HG02840 (cell line): Measurements from ENCODE around the gene FOSB.

Source experiments
- ATAC-seq: cut with Tn5 transposase; IDR thresholded peaks from one replicate; pipeline ENCODE4 v1.9.1; 2021; ENCODE audit warnings: mild to moderate bottlenecking, moderate library complexity, moderate number of reproducible peaks; ENCODE audit not compliant: unreplicated experiment, low FRiP score

Gene FOSB

DNA sequence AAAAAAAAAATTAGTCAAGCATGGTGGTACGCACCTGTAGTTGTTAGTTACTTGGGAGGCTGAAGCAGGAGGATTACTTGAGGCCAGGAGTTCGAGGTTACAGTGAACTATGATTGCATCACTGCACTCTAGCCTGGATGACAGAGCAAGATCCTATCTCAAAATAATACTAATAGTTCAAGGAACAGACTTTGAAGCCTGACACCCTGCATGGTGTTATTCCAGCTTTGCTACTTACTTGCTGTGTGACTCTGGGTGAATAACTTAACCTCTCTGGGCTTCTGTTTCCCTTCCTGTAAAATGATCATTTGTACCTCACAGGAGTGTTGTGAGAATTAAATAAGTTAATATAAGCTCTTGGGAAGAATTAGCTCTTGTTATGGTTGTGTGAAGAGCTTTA, 3.5 kb upstream of the FOSB start:
- no peak for ATAC-seq

DNA sequence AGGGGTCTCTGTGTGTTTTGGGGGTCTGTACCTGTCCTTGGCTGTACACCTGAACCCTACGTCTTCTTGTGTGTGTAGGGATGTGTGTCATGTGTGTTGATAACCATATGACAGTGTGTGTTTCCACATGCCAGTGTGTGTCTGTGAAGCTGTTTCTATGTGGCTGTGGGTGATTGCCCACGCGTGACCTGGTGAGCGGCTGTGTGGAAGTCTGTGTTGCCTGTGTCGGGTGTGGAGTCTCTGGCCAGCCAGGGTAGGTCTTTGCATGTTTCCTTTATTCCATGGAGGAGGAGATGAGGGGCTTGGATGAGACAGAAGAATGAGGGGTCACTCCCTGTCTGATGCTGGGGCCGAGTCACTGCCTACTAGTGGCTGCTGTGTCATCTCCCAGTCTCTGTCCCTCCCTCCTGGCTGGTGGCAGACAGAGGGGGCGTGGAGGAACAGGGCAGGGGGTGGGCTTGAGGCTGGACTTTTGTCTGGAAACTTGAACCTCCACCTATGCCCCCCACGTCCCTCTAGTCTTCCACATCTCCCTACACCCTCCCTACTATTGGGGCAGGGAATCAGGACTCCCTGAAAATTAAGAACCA, 2.8 kb upstream of the FOSB start:
- ATAC-seq, result no peak

DNA sequence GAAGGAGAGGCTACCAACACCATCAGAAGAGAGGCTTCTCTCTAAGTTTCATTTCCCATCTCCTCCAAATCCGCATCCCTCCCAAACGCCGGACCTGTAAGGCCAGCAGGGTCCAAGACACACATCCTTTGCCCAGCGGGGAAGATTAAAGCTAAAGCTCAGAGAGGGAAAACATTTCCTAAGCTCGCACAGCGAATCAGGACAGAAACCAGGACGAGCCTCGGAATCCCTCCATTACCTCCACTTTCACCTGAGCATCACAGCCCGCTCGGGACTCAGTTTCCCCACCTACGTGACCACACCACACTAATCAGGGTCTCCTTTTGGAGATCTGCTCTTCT, 711 bp upstream of the FOSB start:
- no peak for ATAC-seq

DNA sequence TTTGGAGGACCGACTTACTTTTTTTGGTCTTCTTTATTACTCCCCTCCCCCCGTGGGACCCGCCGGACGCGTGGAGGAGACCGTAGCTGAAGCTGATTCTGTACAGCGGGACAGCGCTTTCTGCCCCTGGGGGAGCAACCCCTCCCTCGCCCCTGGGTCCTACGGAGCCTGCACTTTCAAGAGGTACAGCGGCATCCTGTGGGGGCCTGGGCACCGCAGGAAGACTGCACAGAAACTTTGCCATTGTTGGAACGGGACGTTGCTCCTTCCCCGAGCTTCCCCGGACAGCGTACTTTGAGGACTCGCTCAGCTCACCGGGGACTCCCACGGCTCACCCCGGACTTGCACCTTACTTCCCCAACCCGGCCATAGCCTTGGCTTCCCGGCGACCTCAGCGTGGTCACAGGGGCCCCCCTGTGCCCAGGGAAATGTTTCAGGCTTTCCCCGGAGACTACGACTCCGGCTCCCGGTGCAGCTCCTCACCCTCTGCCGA, 409 bp downstream of the FOSB start:
- no peak for ATAC-seq

DNA sequence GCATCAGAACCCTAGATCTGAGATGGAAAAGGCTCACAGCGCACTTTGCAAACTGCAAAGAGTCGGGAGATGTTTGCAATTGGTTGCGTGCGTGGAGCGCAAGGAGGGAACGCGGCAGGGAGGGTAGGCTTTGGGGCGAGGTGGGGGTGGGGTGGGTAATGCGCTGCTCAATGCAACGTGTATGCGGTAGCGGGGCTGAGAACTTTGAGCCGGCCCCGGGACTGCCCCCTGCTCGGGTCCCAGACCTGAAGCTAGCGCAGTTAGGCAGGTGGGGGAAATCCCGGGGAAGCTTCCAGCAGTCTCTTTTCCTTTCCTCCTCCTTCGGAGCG, 971 bp downstream of the FOSB start:
- peak; percentile 23 for ATAC-seq

DNA sequence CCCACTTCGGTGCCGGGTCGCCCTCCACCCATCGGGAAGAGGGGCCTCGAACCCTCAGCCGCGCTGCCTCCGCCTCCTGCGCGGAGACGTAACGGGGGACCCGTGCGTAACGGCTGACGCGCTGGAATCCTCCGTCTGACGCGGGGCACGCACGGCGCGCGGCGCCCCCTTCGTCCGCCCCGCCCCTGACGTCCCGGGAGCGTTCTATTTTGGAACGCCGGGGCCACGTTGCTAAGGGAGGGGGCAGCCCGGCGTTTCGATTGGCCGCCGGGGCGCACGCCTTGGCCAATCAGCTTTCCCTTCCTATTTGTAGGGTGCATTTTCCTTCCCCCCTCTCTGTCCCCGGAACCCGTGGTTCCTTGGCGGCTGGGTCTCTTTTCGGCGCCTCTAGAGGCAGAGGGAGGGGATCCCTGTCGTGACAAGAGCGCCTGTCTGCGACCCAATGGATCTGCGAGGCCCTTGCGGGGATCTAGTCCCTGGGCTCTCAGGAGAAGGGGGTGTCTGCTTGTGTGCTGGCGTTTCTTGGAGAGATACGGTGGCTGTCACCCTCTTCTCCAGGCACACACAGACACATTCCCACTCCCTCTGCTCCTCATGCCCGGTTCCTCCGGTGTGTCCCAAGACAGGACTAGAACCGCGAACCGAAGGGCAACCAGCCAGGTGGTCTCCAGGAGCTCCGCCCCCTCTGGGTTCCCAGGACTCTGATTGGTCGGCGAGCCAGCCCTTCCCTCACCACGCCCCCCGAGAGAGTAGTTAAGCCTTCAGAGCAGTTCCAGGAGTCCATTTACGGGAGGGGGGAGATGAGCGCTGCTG, 1.5 kb downstream of the FOSB start:
- peak; percentile 56 for ATAC-seq

DNA sequence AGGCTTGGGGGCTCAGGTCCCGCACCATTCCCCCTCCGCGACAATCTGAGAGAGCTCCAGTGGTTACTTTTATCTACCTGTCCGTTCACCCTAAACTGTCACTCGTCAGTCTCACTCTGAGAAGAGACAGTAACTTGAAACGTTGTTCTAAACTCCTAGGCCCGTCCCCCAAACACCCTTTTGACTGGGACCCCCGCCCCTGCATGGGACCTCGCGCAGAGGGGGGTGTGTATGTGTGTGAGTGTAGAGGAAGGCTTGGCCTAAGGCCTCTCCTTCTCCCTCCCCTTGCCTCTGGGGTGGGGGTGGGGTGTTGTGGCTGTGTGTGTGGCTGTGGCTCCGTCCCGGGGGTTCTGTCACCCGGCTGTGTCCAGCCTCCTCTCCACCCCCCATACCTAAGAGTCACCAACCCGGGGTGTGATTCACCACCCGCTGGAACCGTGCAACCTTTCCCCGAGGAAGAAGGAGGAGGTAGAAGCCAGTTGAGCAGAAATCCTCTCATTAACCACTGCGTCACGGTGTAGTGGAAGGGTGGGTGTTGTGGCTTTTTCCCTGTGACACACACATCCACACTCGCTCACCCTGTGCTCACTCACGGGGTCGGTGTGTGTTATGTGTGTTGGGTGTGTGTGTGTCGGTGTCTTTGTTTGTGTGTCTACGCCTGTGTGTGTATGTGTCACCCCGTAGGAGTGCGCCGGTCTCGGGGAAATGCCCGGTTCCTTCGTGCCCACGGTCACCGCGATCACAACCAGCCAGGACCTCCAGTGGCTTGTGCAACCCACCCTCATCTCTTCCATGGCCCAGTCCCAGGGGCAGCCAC, 2.4 kb downstream of the FOSB start:
- no peak for ATAC-seq

DNA sequence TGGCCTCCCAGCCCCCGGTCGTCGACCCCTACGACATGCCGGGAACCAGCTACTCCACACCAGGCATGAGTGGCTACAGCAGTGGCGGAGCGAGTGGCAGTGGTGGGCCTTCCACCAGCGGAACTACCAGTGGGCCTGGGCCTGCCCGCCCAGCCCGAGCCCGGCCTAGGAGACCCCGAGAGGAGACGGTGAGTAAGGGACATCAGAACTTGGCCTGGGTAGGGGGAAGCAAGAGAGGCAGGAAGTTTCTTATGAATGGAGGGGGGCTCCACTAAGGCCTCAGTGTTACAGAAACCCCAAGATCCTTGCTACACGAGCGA, 2.9 kb downstream of the FOSB start:
- no peak for ATAC-seq

DNA sequence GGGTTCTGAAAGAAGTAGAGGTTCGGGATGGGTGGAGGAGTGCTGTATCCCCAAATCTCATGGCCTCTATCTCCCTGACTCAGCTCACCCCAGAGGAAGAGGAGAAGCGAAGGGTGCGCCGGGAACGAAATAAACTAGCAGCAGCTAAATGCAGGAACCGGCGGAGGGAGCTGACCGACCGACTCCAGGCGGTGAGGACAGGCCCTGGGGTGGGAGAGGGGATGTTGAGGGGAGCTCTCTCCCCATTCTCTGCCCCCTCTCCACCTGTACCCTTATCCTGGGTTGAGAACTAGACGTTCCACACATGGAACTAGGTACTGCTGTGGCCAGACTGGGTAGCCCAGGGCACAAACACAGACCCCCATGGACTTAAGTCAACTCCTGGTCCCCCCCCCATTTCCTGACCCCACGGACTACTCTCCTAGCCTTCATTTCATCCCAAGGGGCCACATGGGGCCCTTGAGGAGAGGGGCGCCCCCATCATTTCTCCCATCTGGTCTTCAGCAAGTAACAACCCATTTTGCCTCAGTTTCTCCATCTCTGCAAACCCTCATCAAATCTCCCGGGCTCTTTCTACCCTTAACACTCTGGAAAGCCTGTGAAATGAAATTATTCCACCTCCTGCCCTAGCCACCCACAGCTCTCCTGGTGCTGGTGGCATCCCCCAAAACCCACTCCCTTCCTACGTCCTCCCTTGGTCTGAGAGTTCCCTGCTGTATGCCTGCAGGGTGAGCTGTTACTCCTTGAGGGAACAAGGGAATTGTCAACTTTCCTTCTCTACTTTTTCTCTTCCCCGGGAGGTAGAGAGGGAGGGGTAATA, 3.5 kb downstream of the FOSB start:
- ATAC-seq, result no peak

DNA sequence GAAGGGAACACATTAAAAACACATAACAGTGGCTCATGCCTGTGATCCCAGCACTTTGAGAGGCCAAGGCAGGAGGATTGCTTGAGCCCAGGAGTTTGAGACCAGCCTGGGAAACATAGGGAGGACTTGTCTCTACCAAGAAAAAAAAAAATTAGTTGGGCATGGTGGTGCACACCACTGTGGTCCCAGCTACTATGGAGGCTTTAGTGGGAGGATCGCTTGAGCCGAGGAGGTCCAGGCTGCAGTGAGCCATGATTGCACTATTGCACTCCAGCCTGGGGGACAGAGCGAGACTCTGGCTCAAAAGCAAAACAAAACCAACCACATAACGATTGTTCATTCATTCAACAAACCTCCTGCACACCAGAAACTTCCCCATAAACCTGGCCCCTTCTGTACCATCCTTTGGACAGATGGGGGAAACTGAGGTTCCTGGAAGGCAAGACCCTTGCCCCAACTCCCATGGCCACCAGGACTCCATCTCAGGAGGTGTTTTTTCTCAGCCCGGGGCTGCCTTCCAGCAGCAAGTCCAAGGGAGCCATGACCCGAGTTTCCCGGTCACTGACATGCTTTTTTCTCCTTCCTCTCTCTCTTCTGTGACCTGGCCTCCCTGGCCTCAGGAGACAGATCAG, 4.3 kb downstream of the FOSB start:
- ATAC-seq, result no peak

DNA sequence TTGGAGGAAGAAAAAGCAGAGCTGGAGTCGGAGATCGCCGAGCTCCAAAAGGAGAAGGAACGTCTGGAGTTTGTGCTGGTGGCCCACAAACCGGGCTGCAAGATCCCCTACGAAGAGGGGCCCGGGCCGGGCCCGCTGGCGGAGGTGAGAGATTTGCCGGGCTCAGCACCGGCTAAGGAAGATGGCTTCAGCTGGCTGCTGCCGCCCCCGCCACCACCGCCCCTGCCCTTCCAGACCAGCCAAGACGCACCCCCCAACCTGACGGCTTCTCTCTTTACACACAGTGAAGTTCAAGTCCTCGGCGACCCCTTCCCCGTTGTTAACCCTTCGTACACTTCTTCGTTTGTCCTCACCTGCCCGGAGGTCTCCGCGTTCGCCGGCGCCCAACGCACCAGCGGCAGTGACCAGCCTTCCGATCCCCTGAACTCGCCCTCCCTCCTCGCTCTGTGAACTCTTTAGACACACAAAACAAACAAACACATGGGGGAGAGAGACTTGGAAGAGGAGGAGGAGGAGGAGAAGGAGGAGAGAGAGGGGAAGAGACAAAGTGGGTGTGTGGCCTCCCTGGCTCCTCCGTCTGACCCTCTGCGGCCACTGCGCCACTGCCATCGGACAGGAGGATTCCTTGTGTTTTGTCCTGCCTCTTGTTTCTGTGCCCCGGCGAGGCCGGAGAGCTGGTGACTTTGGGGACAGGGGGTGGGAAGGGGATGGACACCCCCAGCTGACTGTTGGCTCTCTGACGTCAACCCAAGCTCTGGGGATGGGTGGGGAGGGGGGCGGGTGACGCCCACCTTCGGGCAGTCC, 5.0 kb downstream of the FOSB start:
- ATAC-seq, result no peak

DNA sequence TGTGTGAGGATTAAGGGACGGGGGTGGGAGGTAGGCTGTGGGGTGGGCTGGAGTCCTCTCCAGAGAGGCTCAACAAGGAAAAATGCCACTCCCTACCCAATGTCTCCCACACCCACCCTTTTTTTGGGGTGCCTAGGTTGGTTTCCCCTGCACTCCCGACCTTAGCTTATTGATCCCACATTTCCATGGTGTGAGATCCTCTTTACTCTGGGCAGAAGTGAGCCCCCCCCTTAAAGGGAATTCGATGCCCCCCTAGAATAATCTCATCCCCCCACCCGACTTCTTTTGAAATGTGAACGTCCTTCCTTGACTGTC, 5.5 kb downstream of the FOSB start:
- no peak for ATAC-seq

DNA sequence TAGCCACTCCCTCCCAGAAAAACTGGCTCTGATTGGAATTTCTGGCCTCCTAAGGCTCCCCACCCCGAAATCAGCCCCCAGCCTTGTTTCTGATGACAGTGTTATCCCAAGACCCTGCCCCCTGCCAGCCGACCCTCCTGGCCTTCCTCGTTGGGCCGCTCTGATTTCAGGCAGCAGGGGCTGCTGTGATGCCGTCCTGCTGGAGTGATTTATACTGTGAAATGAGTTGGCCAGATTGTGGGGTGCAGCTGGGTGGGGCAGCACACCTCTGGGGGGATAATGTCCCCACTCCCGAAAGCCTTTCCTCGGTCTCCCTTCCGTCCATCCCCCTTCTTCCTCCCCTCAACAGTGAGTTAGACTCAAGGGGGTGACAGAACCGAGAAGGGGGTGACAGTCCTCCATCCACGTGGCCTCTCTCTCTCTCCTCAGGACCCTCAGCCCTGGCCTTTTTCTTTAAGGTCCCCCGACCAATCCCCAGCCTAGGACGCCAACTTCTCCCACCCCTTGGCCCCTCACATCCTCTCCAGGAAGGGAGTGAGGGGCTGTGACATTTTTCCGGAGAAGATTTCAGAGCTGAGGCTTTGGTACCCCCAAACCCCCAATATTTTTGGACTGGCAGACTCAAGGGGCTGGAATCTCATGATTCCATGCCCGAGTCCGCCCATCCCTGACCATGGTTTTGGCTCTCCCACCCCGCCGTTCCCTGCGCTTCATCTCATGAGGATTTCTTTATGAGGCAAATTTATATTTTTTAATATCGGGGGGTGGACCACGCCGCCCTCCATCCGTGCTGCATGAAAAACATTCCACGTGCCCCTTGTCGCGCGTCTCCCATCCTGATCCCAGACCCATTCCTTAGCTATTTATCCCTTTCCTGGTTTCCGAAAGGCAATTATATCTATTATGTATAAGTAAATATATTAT, 6.1 kb downstream of the FOSB start:
- ATAC-seq, result no peak

DNA sequence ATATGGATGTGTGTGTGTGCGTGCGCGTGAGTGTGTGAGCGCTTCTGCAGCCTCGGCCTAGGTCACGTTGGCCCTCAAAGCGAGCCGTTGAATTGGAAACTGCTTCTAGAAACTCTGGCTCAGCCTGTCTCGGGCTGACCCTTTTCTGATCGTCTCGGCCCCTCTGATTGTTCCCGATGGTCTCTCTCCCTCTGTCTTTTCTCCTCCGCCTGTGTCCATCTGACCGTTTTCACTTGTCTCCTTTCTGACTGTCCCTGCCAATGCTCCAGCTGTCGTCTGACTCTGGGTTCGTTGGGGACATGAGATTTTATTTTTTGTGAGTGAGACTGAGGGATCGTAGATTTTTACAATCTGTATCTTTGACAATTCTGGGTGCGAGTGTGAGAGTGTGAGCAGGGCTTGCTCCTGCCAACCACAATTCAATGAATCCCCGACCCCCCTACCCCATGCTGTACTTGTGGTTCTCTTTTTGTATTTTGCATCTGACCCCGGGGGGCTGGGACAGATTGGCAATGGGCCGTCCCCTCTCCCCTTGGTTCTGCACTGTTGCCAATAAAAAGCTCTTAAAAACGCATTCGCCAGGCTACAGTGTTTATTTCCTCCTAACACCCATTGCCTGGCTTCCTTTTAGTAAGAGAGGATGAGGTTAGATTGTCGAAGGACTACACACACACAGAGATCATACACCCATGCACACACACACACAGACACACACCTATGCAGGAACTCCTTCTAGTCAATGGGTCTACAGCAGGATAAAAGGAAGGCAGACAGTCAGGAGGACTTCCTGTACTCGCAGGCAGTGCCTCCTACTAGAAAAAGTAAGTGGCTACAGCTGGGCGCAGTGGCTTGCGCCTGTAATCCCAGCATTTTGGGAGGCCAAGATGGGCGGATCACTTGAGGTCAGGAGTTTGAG, 7.1 kb downstream of the FOSB start:
- no peak for ATAC-seq

DNA sequence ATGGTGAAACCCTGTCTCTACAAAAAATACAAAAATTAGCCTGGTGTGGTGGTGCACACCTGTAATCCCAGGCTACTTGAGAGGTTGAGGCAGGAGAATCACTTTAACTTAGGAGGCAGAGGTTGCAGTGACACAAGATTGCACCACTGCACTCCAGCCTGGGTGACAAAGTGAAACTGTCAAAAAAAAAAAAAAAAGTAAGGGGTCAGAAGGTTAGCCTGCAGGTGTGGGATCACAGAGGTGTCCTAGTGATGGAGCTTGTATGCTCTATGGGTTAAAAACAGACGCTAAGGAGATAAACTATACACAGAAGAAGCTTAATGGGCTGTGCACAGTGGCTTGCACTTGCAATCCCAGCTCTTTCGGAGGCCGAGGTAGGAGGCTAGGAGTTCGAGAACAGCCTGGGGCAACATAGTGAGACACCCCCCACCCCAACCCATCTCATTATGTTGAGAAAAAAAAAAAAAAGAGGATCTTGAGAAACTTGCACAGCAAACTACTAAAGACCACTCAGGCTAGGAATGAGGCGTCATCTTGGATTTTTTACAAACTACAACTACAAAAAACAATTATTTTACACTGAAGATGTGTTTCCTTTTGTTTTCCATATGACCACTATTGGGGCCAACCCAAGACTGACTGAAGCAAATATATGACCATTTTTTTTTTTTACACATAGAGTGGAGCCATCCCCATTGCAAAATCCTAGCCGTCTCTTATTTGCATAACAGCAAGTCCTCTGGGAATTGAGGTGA, 7.9 kb downstream of the FOSB start:
- ATAC-seq, result no peak

DNA sequence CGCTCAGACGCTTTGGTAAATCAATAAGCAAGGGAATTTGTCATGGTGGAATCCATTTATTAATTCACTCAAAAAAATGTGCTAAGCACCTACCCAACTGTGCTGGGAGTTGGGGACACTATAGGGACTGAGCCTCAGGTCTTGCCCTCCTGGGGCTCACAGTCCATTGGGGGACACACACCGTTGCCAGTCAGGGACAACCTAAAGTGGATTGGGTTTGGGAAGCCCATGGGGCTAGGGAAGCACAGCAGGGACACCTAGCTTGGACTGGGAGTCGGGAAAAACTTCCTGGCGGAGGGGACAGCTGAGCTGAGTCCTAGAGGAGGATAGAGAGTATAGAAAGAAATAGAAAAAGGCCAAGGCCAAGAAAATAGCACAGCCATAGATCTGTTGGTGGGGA, 8.5 kb downstream of the FOSB start:
- ATAC-seq, result no peak

DNA sequence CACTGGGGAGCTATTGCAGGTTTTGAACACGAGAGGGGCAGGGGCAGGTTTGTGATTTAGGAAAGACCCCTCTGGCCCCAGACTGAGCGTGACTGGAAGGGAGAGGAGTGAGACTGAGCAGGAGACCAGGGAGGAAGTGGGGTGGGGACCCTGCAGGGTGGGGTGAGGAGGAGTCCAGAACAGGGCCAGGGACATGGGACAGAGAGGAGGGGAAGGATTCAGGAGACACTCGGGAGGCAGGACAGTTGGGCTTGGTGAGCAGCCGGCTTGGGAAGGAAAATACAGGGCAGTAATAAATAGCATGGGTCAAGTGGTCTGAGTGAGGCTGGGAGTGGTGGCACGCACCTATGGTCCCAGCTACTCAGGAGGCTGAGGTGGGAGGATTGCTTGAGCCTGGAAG, 9.4 kb downstream of the FOSB start:
- ATAC-seq, result no peak
